ENCODE measurements around the gene ELF4. TPM values are rescaled to one million over a fixed set of nuclear protein-coding genes. Genes with fewer than 3 reads are reported as not detected.

ELF4 gene
- total RNA-seq, 1 experiment from 2014 or later, result 5.5 TPM

DNA sequence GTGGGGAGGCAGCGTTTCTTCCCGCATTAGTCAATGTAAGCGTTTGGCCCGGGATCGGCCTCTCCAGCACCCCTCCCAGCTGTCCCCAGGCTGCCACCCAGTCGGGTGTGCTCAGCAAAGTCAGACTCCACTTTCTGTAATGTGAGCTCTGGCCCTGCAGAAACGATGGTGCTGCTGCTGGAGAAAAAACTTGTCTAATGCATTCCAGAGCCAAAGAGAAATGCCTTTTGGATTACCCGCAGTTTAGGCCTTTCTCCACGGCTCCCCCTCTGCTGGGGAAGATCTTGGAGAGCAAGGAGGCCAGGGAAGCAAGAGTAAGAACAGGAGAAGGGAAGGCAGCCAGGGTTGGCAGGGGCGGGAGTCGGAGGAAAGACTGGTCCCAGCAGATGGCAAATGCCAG lies 55.2 kb downstream of the ELF4 start:
- Histone ChIP-seq H3K4me1 (peaks cover 31% of the 10 kb centered on the region; the same call in 1 of the 2 replicates), H3K4me3 (no peak overlapping the region), H3K27ac (peak overlapping the region; percentile 76), H3K36me3 (peaks cover 6% of the 10 kb centered on the region; the same call in 1 of the 2 replicates), H3K27me3 (no peaks in the 10 kb centered on the region), H3K9me3 (replicated peaks) (no peaks in the 10 kb centered on the region)
- peak; percentile 79 to 80 for DNase-seq

GRCh38 chrX:130053236-130053635 lies 57.1 kb downstream of the ELF4 start:
- Histone ChIP-seq H3K4me3 (no peak overlapping the region), H3K27me3 (no peaks in the 10 kb centered on the region), H3K9me3 (replicated peaks) (no peaks in the 10 kb centered on the region), H3K27ac (peak overlapping the region; percentile 31; the same call in 1 of the 2 replicates), H3K36me3 (peaks cover 11% of the 10 kb centered on the region), H3K4me1 (peaks cover 31% of the 10 kb centered on the region; the same call in 1 of the 2 replicates)
- DNase-seq, result peak; percentile 60 to 70

DNA sequence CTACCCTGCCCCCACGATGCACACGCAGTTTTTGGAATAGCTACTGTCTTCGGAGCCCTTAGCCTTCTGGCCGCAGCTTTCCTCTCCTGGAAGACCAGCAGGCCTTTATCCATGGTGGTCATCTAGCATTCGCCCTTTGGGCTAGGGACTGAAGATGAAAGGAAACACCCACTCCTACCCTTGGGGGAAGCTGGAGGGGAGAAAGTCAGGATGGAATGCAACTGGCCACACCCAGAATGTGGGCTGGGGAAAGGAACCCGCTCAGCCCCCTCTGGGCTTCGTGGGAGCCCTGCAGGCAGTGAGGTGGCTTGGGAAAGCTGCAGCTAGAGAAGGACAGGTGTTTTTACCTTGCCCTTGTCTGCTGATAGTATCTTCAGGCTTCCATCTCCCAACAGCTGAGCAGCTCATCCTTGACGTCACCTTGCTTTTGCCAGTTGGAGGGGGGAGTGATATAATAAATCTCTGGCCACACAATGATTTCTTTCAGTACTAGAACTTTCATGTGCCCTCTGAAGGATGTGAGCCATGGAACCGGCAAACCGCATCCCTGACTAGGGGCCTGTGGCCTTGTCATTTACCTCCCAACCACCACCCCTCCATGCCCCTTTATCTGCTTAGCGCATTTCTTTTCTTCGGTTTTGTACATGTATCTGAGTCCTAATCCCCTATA lies 59.0 kb downstream of the ELF4 start:
- Histone ChIP-seq H3K4me3 (no peak overlapping the region), H3K27me3 (no peaks in the 10 kb centered on the region), H3K9me3 (replicated peaks) (no peaks in the 10 kb centered on the region), H3K4me1 (peaks cover 31% of the 10 kb centered on the region; the same call in 1 of the 2 replicates), H3K27ac (no peak overlapping the region), H3K36me3 (peaks cover 19% of the 10 kb centered on the region)
- DNase-seq, result no peak

- Histone ChIP-seq H3K36me3 (peaks cover 19% of the 10 kb centered on the region), H3K27ac (no peak overlapping the region), H3K4me1 (peaks cover 22% of the 10 kb centered on the region; the same call in 1 of the 2 replicates), H3K4me3 (no peak overlapping the region), H3K9me3 (replicated peaks) (no peaks in the 10 kb centered on the region), H3K27me3 (no peaks in the 10 kb centered on the region)
- no peak for DNase-seq
Measured at GRCh38 chrX:130049821-130050220, 60.5 kb downstream of the ELF4 start.

- no peaks in the 10 kb centered on the region for H3K27me3 ChIP-seq
- no peaks in the 10 kb centered on the region for H3K9me3 ChIP-seq (replicated peaks)
- H3K36me3 ChIP-seq, result peaks cover 17% of the 10 kb centered on the region
- DNase-seq, result no peak
- no peak overlapping the region for H3K4me3 ChIP-seq
- H3K4me1 ChIP-seq, result peaks cover 12% of the 10 kb centered on the region; the same call in 1 of the 2 replicates
- no peak overlapping the region for H3K27ac ChIP-seq
Measured at GRCh38 chrX:130048686-130049222, 61.5 kb downstream of the ELF4 start.

- Histone ChIP-seq H3K9me3 (replicated peaks) (no peaks in the 10 kb centered on the region), H3K4me1 (no peaks in the 10 kb centered on the region), H3K36me3 (peaks cover 16% of the 10 kb centered on the region), H3K4me3 (no peak overlapping the region), H3K27me3 (no peaks in the 10 kb centered on the region), H3K27ac (no peak overlapping the region)
- DNase-seq, result no peak
Measured at GRCh38 chrX:130047416-130047815, 62.9 kb downstream of the ELF4 start.

- Histone ChIP-seq H3K27me3 (no peaks in the 10 kb centered on the region), H3K36me3 (peaks cover 3% of the 10 kb centered on the region; the same call in 1 of the 2 replicates), H3K9me3 (replicated peaks) (no peaks in the 10 kb centered on the region), H3K4me3 (no peak overlapping the region), H3K4me1 (peaks cover 5% of the 10 kb centered on the region; the same call in 1 of the 2 replicates), H3K27ac (no peak overlapping the region)
- peak; percentile 44 to 50 for DNase-seq
Measured at GRCh38 chrX:130039847-130040246, 70.5 kb downstream of the ELF4 start.

- Histone ChIP-seq H3K9me3 (replicated peaks) (no peaks in the 10 kb centered on the region), H3K27me3 (no peaks in the 10 kb centered on the region), H3K4me1 (no peaks in the 10 kb centered on the region; the same call in 1 of the 2 replicates), H3K27ac (no peak overlapping the region), H3K4me3 (no peak overlapping the region), H3K36me3 (peaks cover 2% of the 10 kb centered on the region; the same call in 1 of the 2 replicates)
- DNase-seq, result no peak
Measured at GRCh38 chrX:130034178-130034577, 76.1 kb downstream of the ELF4 start.

DNA sequence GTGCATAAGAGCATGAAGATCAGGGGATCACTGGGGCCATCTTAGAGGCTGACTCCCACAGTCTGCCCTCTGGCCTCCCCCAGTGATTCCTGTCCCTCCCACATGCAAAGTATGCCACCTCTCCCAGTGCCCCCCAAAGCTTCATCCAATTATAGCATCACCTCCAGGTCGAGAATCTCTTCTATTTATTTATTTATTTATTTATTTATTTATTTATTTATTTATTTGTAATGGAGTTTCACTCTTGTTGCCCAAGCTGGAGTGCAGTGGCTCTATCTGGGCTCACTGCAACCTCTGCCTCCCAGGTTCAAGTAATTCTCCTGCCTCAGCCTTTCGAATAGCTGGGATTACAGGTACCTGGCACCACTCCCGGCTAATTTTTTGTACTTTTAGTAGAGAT lies 77.7 kb downstream of the ELF4 start:
- H3K36me3 ChIP-seq, result peaks cover 5% of the 10 kb centered on the region; the same call in 1 of the 2 replicates
- H3K9me3 ChIP-seq (replicated peaks), result no peaks in the 10 kb centered on the region
- no peak for DNase-seq
- no peak overlapping the region for H3K4me3 ChIP-seq
- no peaks in the 10 kb centered on the region for H3K4me1 ChIP-seq
- H3K27ac ChIP-seq, result no peak overlapping the region
- H3K27me3 ChIP-seq, result no peaks in the 10 kb centered on the region

DNA sequence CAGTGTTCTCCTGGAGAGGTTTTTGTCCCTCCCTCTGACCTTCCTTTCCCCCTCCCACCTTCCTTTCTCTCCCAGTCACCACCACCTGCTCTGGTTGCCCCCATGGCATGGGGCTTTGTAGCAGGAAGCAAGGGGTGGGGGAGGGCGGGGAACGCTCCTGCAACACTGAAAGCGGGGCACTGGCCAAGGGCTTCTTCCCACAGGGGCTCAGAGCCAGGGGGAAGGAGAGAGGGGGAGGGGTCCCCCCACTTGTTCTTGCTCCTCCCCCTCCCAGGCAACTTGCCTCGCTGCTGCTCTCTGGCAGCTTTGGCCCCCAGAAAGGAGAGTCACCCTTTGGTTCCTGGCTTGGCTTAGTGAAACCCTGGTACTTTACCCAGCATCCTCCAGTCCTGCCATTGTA lies 79.5 kb downstream of the ELF4 start:
- H3K4me1 ChIP-seq, result no peaks in the 10 kb centered on the region
- H3K4me3 ChIP-seq, result no peak overlapping the region
- H3K9me3 ChIP-seq (replicated peaks), result no peaks in the 10 kb centered on the region
- H3K36me3 ChIP-seq, result peaks cover 5% of the 10 kb centered on the region; the same call in 1 of the 2 replicates
- no peak for DNase-seq
- no peaks in the 10 kb centered on the region for H3K27me3 ChIP-seq
- H3K27ac ChIP-seq, result no peak overlapping the region

DNA sequence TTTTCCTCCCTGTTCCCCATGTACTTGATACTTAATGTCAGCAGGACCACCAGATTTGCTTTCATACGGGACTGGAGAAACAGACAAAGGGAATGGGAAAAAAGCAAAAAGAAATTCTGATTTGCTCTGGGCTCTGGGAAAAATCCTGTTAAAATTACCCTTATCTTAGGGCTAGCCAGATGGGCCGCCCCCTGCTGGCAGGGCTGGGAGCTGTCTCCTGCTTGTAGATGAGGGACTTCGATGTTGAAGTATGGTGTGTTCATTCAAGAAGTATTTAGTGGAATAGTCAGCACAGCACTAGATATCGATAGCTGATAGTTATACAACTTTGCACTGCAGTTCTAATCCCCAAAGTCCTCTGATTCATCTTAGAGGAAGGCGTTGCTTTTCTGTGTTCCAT lies 82.1 kb downstream of the ELF4 start:
- DNase-seq, result peak; percentile 17 to 35
- no peaks in the 10 kb centered on the region for H3K9me3 ChIP-seq (replicated peaks)
- no peak overlapping the region for H3K27ac ChIP-seq
- peaks cover 9% of the 10 kb centered on the region; the same call in 1 of the 2 replicates for H3K36me3 ChIP-seq
- no peaks in the 10 kb centered on the region for H3K27me3 ChIP-seq
- no peak overlapping the region for H3K4me3 ChIP-seq
- H3K4me1 ChIP-seq, result no peaks in the 10 kb centered on the region

- H3K9me3 ChIP-seq (replicated peaks), result no peaks in the 10 kb centered on the region
- H3K27me3 ChIP-seq, result no peaks in the 10 kb centered on the region
- DNase-seq, result no peak
- H3K27ac ChIP-seq, result no peak overlapping the region
- H3K36me3 ChIP-seq, result peaks cover 12% of the 10 kb centered on the region; the same call in 1 of the 2 replicates
- H3K4me3 ChIP-seq, result no peak overlapping the region
- H3K4me1 ChIP-seq, result no peaks in the 10 kb centered on the region
Measured at GRCh38 chrX:130027569-130027968, 82.7 kb downstream of the ELF4 start.

- peak in 1 of 2 experiments; percentile 5 for DNase-seq
- Histone ChIP-seq H3K27me3 (no peaks in the 10 kb centered on the region), H3K4me3 (no peak overlapping the region), H3K4me1 (no peaks in the 10 kb centered on the region), H3K36me3 (peaks cover 12% of the 10 kb centered on the region; the same call in 1 of the 2 replicates), H3K27ac (no peak overlapping the region), H3K9me3 (replicated peaks) (no peaks in the 10 kb centered on the region)
Measured at GRCh38 chrX:130025256-130025655, 85.0 kb downstream of the ELF4 start.

- H3K36me3 ChIP-seq, result peaks cover 11% of the 10 kb centered on the region; the same call in 1 of the 2 replicates
- no peaks in the 10 kb centered on the region for H3K4me1 ChIP-seq
- H3K4me3 ChIP-seq, result no peak overlapping the region
- no peaks in the 10 kb centered on the region for H3K27me3 ChIP-seq
- H3K9me3 ChIP-seq (replicated peaks), result no peaks in the 10 kb centered on the region
- no peak overlapping the region for H3K27ac ChIP-seq
- peak; percentile 36 to 40 for DNase-seq
Measured at GRCh38 chrX:130024127-130024526, 86.2 kb downstream of the ELF4 start.

GRCh38 chrX:130020661-130021324 lies 89.5 kb downstream of the ELF4 start:
- Histone ChIP-seq H3K27ac (no peak overlapping the region), H3K27me3 (no peaks in the 10 kb centered on the region), H3K36me3 (peaks cover 6% of the 10 kb centered on the region; the same call in 1 of the 2 replicates), H3K4me1 (no peaks in the 10 kb centered on the region), H3K4me3 (no peak overlapping the region), H3K9me3 (replicated peaks) (no peaks in the 10 kb centered on the region)
- DNase-seq, result no peak

Data from SJCRH30 (cell line).